Measurements from ENCODE around the gene FNBP1L. TPM values are rescaled to one million over a fixed set of nuclear protein-coding genes. Genes with fewer than 3 reads are reported as not detected.

FNBP1L gene
- total and polyA plus RNA-seq, 10 of the 15 experiments (the other 5 are each of a cell fraction or from before 2014, with no cell fraction given), result 0.02 to 0.12 (median 0.07) TPM; not detected in 4

DNA sequence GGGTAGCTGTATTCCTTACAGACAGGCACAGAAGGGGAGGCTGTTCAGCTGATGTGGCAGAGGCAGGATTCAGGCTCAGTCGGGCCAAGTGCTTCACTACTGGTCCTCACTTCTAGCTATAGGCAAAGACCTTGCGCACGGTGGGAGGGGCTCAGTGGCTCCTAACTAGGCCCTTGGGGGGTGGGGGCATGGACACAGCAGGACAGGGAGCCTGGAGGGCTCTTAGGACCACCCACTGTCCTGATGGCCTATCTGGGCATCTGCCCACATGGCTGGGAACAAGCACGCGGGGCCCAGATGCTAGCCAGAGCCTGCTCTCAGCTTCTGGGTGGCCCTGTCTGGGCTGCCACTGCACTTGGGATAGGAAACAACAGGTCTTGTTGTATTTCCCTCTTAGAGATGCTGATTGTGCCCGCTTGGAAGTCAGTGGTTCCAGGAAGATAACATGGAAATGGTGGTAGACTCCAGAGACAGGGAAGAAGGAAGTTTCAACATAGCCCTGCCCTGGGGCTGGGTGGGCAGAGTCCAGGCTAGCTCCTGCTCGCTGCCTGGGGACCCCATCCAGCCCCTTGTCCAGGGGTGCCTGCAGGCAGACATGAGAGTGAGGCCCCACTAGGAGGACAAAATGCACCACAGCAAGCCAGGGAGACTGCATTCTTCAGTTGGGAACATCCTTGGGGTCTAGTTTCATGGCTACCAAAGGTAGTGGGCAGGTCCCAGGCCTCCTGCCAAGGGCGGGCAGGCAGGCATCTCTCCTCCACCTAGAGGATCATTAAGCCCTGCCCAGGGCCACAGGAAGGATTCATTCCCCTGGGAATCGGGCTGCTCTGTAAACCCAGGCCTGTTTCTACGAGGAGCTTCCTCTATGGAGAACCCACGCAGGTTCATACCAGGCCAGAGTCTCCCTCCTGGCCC lies 131.2 kb downstream of the FNBP1L start:
- no peak for FAIRE-seq
- no peak for ATAC-seq
- RAD21 ChIA-PET (ENCODE audit: unreplicated experiment), result no interaction called here
- no peaks in the 10 kb centered on the region for H3K79me2 ChIP-seq (ENCODE audit: control insufficient read depth, insufficient read depth, low read length)
- H4K20me1 ChIP-seq (ENCODE audit: control insufficient read depth, insufficient read depth), result no peaks in the 10 kb centered on the region
- in situ Hi-C loops (cut with MboI), result no loop called here
- no peak overlapping the region for H3K9ac ChIP-seq (ENCODE audit: control insufficient read depth, insufficient read depth, low read length)
- no peaks in the 10 kb centered on the region for H3K27me3 ChIP-seq (replicated peaks in 1 of 2; ENCODE audit: control insufficient read depth in 2 of 2, insufficient read depth in 2 of 2, low read length in 1 of 2)
- H2AFZ ChIP-seq (ENCODE audit: control insufficient read depth, low read depth, low read length), result no peak overlapping the region
- no peak overlapping the region for H3K27ac ChIP-seq (ENCODE audit: control insufficient read depth, insufficient read depth)
- CTCF ChIA-PET, result no interaction called here
- DNase-seq (ENCODE audit: low read depth, low spot score), result no peak
- no peak overlapping the region for H3K4me2 ChIP-seq (ENCODE audit: control insufficient read depth, insufficient read depth)
- no peaks in the 10 kb centered on the region; a peak in 1 of 4 replicates for H3K36me3 ChIP-seq (ENCODE audit: control insufficient read depth in 2 of 2, insufficient read depth in 2 of 2, low read length in 1 of 2)
- WGBS (ENCODE audit: insufficient coverage, insufficient replicate concordance, low lambda C conversion rate, missing lambda C conversion rate), result 72% methylated on average over 11 of the region's 11 CpGs
- no peaks in the 10 kb centered on the region for H3K9me3 ChIP-seq (replicated peaks; ENCODE audit: control insufficient read depth, insufficient read depth, low read length)
- no TSS peak for BruUV-seq (replicated peaks)
- no peaks in the 10 kb centered on the region for H3K4me1 ChIP-seq (ENCODE audit: control insufficient read depth, insufficient read depth, low read length)
- intact Hi-C loops (cut with micrococcal nuclease; ENCODE audit: unreplicated experiment), result no loop called here
- POLR2A ChIA-PET, result interaction anchor here (1.2 kb wide), 1 partner anchor 13 kb away, joined by 3 read pairs; no protein-coding TSS in a partner anchor
- SMC1A ChIA-PET (ENCODE audit: uncharacterized antibody, unreplicated experiment), result no interaction called here
- no peak overlapping the region for H3K4me3 ChIP-seq
- TF ChIP-seq ZNF217 (IDR thresholded peaks at IDR 0.05) (no peak), MTA2 (IDR thresholded peaks at IDR 0.05; ENCODE audit: low read depth) (no peak), MEF2B (IDR thresholded peaks at IDR 0.05; ENCODE audit: partially characterized antibody, poor library complexity, severe bottlenecking) (no peak), SMAD1 (IDR thresholded peaks at IDR 0.05; ENCODE audit: low read depth, partially characterized antibody) (no peak), MTA3 (IDR thresholded peaks at IDR 0.05; ENCODE audit: borderline replicate concordance, low read length) (no peak), ZBTB33 (IDR thresholded peaks at IDR 0.05) (no peak), CREM (IDR thresholded peaks at IDR 0.05; ENCODE audit: low read depth) (no peak), EP300 (IDR thresholded peaks at IDR 0.05; ENCODE audit: borderline replicate concordance in 1 of 2, control insufficient read depth in 1 of 2, low read depth in 2 of 2, low read length in 2 of 2) (no peak), RCOR1 (conservative IDR thresholded peaks at IDR 0.05; ENCODE audit: low read depth, low read length) (no peak), EZH2 (IDR thresholded peaks at IDR 0.05; ENCODE audit: borderline replicate concordance, control insufficient read depth, low read depth, low read length) (no peak), TCF7 (IDR thresholded peaks at IDR 0.05; ENCODE audit: borderline replicate concordance) (no peak), PAX8 (IDR thresholded peaks at IDR 0.05) (no peak), TAF1 (IDR thresholded peaks at IDR 0.05; ENCODE audit: borderline replicate concordance, low read depth, low read length) (no peak), NFXL1 (IDR thresholded peaks at IDR 0.05; ENCODE audit: borderline replicate concordance) (no peak), CEBPB (IDR thresholded peaks at IDR 0.05; ENCODE audit: borderline replicate concordance in 1 of 2, low read depth in 2 of 2, low read length in 2 of 2) (no peak), TCF12 (IDR thresholded peaks at IDR 0.05; ENCODE audit: low read depth, low read length) (no peak)
- TF ChIP-seq, protein P1, sequence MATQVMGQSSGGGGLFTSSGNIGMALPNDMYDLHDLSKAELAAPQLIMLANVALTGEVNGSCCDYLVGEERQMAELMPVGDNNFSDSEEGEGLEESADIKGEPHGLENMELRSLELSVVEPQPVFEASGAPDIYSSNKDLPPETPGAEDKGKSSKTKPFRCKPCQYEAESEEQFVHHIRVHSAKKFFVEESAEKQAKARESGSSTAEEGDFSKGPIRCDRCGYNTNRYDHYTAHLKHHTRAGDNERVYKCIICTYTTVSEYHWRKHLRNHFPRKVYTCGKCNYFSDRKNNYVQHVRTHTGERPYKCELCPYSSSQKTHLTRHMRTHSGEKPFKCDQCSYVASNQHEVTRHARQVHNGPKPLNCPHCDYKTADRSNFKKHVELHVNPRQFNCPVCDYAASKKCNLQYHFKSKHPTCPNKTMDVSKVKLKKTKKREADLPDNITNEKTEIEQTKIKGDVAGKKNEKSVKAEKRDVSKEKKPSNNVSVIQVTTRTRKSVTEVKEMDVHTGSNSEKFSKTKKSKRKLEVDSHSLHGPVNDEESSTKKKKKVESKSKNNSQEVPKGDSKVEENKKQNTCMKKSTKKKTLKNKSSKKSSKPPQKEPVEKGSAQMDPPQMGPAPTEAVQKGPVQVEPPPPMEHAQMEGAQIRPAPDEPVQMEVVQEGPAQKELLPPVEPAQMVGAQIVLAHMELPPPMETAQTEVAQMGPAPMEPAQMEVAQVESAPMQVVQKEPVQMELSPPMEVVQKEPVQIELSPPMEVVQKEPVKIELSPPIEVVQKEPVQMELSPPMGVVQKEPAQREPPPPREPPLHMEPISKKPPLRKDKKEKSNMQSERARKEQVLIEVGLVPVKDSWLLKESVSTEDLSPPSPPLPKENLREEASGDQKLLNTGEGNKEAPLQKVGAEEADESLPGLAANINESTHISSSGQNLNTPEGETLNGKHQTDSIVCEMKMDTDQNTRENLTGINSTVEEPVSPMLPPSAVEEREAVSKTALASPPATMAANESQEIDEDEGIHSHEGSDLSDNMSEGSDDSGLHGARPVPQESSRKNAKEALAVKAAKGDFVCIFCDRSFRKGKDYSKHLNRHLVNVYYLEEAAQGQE (IDR thresholded peaks at IDR 0.05; ENCODE audit: low read depth, low read length), result no peak

Data from GM12878 (cell line).